Middle frontal gyrus (tissue), 1 donor: ENCODE measurements around the gene LMF1.
"Not testable (repeated sequence)": the region's sequence is repeated elsewhere in the genome, so short reads cannot be mapped to it uniquely, and the experiment has no call there.

Source experiments
- DNase-seq: peaks from one replicate; pipeline ENCODE4 v3.0.0-alpha.2; 2015; ENCODE audit warnings: low spot score; ENCODE audit errors: extremely low spot score

The LMF1 gene

GRCh38 chr16:950733-951573 lies 19.8 kb downstream of the LMF1 start:
- not testable (repeated sequence) for DNase-seq

GRCh38 chr16:948767-949166 lies 22.0 kb downstream of the LMF1 start:
- DNase-seq: not testable (repeated sequence)

GRCh38 chr16:947922-948303 lies 22.9 kb downstream of the LMF1 start:
- DNase-seq: not testable (repeated sequence)

GRCh38 chr16:947255-947921 lies 23.4 kb downstream of the LMF1 start:
- DNase-seq: no peak

GRCh38 chr16:946048-946395 lies 24.8 kb downstream of the LMF1 start:
- no peak for DNase-seq

- no peak for DNase-seq
Observed at GRCh38 chr16:945271-946047, 25.3 kb downstream of the LMF1 start.

GRCh38 chr16:943971-944370 lies 26.8 kb downstream of the LMF1 start:
- no peak for DNase-seq

GRCh38 chr16:942436-943060 lies 28.2 kb downstream of the LMF1 start:
- no peak for DNase-seq

- DNase-seq: no peak
Observed at GRCh38 chr16:939941-940340, 30.8 kb downstream of the LMF1 start.

- no peak for DNase-seq
Observed at GRCh38 chr16:939311-939710, 31.5 kb downstream of the LMF1 start.

- DNase-seq: no peak
Observed at GRCh38 chr16:938752-939151, 32.0 kb downstream of the LMF1 start.

- no peak for DNase-seq
Observed at GRCh38 chr16:938136-938535, 32.6 kb downstream of the LMF1 start.

GRCh38 chr16:937723-938122 lies 33.1 kb downstream of the LMF1 start:
- DNase-seq: no peak

- DNase-seq: no peak
Observed at GRCh38 chr16:937311-937710, 33.5 kb downstream of the LMF1 start.

- no peak for DNase-seq
Observed at GRCh38 chr16:935684-936083, 35.1 kb downstream of the LMF1 start.

GRCh38 chr16:934178-934577 lies 36.6 kb downstream of the LMF1 start:
- DNase-seq: no peak

- DNase-seq: no peak
Observed at GRCh38 chr16:933581-933980, 37.2 kb downstream of the LMF1 start.

GRCh38 chr16:932831-933330 lies 37.9 kb downstream of the LMF1 start:
- DNase-seq: no peak

GRCh38 chr16:931626-932500 lies 38.9 kb downstream of the LMF1 start:
- DNase-seq: no peak

- DNase-seq: no peak
Observed at GRCh38 chr16:931171-931570, 39.6 kb downstream of the LMF1 start.

GRCh38 chr16:930511-930910 lies 40.3 kb downstream of the LMF1 start:
- DNase-seq: no peak
